ENCODE results near the gene KHK. TPM values are rescaled to one million over a fixed set of nuclear protein-coding genes. Genes with fewer than 3 reads are reported as not detected.

The KHK gene
- total and polyA plus RNA-seq, 9 of the 15 experiments (the other 6 are each of a cell fraction or from before 2014, with no cell fraction given) = 1.5 to 10.7 (median 5.2) TPM

- TF ChIP-seq TEAD2 (tag; IDR thresholded peaks at IDR 0.05) (no peak), PREB (CRISPR knock-in tag; IDR thresholded peaks at IDR 0.05) (no peak), HNRNPUL1 (IDR thresholded peaks at IDR 0.05; ENCODE audit: low read length) (no peak), ZFP91 (CRISPR knock-in tag; IDR thresholded peaks at IDR 0.05) (no peak), CCNT2 (IDR thresholded peaks at IDR 0.05; ENCODE audit: borderline replicate concordance, extremely low read depth, insufficient read length, low read depth, low read length) (no peak), CBX1 (IDR thresholded peaks at IDR 0.05; ENCODE audit: low read depth) (no peak), XRCC5 (IDR thresholded peaks at IDR 0.05; ENCODE audit: low read depth, low read length) (no peak), FIP1L1 (IDR thresholded peaks at IDR 0.05; ENCODE audit: low read depth, low read length, poor library complexity, severe bottlenecking) (no peak), FOXM1 (IDR thresholded peaks at IDR 0.05; ENCODE audit: low read depth) (no peak), FOXM1 (CRISPR knock-in tag; IDR thresholded peaks at IDR 0.05; ENCODE audit: low read depth) (no peak), ZNF347 (CRISPR knock-in tag; IDR thresholded peaks at IDR 0.05; ENCODE audit: low read depth) (no peak), HNRNPLL (IDR thresholded peaks at IDR 0.05; ENCODE audit: low read depth, low read length, poor library complexity, severe bottlenecking) (no peak)
These were observed 17.1 kb upstream of the KHK start (continued) for GRCh38 chr2:27069436-27069835.
